HG03280 (cell line): ENCODE measurements around the gene MAST1.
A peak's percentile ranks its signal among the peaks of the same experiment; 100 is the strongest.
"Not testable (repeated sequence)": the region's sequence is repeated elsewhere in the genome, so short reads cannot be mapped to it uniquely, and the experiment has no call there.

Experiments
- ATAC-seq: cut with Tn5 transposase; IDR thresholded peaks from one replicate; pipeline ENCODE4 v1.9.1; 2021; ENCODE audit warnings: mild to moderate bottlenecking, moderate library complexity; ENCODE audit not compliant: unreplicated experiment

MAST1 gene

DNA sequence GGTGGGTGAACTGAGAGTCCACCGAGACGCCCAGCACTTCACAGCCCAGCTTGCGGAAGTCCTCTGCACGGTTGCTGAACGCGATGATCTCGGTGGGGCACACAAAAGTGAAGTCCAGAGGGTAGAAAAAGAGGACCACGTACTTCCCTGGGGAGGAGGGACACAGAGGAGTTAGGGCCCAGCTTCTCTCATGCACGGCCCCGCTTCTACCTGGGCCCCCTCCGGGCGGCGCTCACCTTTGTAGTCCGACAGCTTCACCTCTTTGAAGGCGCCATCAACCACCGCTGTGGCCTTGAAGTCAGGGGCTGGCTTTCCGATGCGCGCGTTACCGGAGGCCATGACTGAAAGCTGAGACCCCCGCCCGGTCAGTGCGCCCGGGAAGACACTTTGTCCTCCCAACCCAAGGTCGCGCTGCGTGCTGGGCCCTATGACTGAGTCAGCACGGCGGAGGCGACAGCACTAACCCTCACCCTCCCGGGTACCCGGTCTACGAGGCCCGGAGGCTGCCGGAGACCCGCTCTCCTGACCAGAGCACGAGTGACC lies 37.3 kb upstream of the MAST1 start:
- ATAC-seq, result no peak

DNA sequence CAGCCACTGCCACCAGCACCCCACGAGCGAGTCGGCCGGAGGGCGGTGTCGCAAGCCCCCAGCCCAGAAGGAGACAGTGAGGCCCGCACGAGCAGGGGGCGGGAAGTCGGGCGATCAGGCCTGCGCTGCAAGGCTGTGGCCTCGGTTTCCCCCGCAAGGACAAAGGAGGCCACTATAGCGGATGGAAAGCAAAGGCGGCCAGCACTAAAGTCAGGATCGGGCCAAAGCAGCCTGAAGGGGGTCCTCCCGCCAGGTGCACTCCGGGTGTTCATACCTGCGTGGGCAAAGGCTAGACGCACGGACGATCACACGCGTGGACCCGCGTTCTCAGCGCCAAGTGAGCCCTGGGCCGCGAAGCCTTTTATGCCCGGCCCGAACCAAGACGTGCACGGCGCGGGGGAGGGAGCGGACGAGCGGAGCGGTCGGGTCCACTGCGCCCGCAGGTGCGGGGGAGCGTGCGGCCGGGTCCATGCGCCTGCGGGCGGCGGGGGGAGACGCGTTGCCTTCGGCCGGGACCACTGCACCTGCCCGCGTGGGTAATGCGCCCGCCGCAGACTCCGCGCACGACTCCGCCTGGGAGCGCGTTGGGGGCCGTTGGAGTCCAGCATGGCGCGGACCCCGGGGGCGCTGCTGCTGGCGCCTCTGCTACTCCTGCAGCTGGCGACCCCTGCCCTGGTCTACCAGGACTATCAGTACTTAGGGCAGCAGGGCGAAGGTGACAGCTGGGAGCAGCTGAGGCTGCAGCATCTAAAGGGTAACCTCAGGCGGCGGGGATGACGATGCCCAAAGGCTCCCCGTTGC lies 36.6 kb upstream of the MAST1 start, which contains the start of the genes PRDX2 and THSD8:
Gene PRDX2, minus strand, starts transcription at position 335 of the 801 bp plus-strand sequence. CDS start 539 bp downstream, outside the sequence.
Gene THSD8, plus strand, starts transcription at position 604 of the 801 bp plus-strand sequence. Its CDS starts 3 bp downstream, at position 607.
- peak; percentile 49 for ATAC-seq

DNA sequence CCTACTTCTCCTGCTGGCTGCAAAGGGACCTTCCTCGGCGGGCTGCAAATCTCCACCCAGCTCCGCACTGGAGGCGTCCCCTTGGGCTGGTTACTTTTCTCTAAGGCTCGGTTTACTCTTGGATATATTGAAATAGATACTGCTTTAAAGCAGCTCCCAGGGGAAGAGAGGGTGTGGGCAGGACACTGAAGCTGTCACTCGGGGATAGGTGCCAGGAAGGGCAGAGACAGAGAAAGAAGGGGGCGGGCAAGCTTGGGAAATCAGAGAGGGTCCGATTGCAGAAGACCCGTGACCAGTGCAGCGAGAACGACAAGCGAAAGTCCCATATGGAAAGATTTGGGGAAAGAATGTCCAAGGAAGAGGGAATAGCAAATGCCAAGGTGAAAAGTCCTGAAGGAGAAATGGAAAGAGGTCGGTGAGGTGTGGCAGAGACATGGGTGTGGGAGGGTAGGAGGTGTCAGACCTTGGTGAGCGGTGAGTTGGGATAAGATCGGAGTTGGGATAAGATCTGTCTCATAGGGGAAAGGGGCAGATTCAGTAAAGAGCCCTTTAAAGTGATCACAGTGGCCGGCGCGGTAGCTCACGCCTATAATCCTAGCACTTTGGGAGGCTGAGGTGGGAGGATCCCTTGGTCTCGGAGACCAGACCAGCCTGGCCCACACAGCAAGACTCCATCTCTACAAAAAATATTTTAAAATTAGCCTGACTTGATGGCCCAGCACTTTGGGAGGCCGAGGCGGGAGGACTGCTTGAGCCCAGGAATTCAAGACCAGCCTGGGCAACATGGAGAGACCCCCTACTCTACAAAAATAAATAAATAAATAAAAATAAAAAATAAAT lies 35.8 kb upstream of the MAST1 start:
- ATAC-seq, result no peak

DNA sequence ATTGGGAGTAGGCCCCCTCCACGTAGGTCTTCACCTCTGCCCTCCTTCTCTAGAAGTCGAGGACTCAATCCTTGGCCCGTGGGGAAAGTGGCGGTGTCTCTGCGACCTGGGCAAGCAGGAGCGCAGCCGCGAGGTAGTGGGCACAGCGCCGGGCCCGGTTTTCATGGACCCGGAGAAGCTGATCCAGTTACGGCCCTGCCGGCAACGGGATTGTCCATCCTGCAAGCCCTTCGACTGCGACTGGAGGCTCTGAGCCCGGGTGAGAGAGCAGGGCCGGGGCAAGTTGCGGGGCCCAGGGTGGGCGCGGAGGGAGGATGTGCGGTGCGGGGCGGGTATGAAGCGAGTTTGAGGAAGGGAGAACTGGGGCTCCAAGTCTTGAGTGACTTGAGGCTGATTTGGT lies 34.3 kb upstream of the MAST1 start:
- no peak for ATAC-seq

DNA sequence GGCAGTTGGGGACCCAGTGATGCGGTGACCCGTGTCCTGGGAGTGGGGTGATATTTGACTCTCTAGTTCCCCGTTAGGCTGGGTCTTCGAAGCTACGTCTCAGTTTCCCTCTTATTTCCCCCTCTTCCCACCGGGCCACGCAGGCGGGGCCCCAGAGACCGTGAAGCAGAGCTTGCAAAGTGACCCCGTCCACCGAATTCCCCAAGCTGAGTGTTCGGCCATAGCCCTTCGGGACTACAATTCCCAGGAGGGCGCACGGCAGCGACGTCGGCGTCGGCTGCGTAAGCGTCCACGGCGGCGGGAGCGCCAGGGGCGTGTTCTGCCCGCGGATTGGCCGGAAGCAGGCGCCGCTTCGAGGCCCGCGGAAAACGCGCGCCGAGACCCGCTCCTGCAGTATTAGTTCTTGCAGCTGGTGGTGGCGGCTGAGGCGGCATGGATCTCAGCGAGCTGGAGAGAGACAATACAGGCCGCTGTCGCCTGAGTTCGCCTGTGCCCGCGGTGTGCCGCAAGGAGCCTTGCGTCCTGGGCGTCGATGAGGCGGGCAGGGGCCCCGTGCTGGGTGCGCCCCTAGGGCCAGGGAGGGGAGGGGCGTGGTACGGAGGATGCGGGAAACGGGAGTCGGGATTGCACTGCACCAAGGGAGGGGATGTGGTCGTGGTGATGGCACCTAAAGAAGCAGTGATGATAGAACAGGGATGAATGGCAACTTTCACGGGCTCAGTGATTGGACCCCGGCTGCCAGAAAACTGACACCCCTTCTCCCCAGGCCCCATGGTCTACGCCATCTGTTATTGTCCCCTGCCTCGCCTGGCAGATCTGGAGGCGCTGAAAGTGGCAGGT lies 31.9 kb upstream of the MAST1 start, which contains the start of gene RNASEH2A:
Gene RNASEH2A, plus strand, starts transcription at position 343 of the 840 bp plus-strand sequence. Its CDS starts 90 bp downstream, at position 433.
- peak; percentile 70 for ATAC-seq

DNA sequence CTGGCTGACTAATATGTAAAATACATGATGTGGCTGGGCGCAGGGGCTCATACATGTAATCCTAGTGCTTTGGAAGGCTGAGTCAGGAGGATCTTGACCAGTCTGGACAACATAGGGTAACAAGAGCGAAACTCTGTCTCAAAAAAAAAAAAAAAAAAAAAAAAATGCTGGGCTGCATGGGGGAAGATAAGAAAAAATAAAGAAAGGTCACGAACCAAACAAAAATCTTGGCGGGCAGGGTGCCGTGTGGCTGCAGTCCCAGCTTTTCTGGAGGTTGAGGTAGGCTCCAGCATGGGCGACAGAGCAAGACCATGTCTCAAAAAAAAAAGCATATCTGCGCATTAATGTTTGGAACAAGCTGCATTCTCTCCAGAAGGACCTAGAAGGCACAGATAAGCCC lies 23.2 kb upstream of the MAST1 start:
- ATAC-seq, result no peak

DNA sequence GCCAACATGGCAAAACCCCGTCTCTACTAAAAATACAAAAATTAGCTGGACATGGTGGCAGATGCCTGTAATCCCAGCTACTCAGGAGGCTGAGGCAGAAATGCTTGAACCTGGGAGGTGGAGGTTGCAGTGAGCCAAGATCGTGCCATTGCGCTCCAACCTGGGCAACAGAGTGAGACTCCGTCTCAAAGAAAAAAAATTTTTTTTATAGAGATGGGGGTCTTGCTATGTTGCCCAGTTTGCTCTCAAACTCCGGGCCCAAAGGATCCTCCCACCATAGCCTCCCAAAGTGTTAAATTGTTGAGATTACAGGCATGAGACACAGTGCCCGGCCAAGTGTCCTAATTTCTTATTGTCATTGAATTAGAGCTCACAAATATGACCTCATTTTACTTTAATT lies 21.1 kb upstream of the MAST1 start:
- not testable (repeated sequence) for ATAC-seq

DNA sequence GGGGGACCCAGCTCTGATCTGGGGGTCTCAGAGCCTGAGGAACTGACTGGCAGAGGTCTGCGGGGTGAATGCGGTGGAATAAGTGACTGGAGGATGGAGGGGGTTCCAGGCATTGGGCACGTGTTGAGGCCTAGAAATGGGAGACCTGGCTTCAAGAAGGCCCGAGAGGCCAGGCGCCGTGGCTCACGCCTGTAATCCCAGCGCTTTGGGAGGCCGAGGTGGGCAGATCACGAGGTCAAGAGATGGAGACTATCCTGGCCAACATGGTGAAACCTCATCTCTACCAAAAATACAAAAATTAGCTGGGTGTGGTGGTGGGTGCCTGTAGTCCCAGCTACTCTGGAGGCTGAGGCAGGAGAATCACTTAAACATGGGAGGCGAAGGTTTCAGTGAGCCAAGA lies 20.5 kb upstream of the MAST1 start:
- not testable (repeated sequence) for ATAC-seq

DNA sequence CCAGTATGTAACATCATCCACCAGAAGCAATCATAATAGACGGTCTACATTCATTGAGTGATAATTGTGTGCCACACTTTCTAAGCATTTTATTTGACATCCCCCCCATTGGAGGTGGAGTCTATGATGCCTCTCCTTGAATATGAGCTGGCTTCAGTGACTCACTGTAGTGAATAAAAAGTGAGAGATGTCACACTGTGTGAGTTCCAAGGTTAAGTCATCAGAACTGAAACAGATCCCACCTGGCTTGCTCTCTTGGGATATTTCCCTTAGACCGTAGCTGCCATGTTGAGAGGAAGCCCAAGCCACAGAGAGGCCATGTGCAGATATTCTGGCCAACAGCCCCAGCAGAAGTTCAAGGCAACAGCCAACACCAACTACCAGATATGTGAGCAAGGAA lies 16.6 kb upstream of the MAST1 start:
- ATAC-seq, result no peak

DNA sequence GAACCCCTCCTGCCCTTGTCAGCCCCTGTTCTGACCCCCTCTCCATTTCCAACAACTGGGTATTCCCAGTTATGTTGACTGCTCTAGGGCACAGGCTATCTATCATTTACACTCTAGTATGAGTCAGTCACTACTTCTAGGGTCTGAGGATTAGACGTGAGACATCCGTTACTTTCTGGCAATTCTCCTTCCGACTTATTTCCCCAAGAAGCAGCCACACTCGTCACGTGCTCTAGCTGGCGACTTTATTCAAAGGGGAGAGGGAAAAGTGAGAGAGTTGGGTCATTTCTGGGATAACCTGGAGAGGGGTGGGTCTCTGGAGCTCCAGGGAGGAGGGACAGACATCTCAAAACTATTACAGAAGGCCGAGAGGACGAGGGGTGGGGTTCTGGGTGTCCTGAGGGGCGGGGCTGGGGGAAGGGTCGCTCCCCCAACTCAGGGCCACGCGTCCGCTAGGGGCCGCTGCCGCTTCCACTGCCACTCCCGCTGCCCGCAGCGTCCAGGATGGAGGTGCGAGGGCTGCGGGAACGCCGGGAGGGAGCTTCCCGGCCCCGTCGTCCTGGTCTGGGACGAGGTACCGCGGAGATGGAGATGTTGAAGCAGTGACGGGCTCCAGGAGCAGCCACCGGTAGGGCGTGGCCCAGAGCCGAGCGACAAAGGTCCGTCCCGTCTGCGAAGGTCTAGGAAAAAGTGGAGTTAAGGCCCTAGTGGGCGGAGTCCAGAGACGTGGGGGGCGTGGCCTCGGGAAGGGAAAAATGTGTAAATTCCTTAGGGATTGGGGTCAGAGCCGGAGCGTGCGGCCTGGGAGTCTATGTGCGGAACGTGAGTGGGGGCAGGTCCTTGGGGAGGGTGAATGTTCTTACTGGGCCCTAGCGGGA lies 12.8 kb upstream of the MAST1 start:
- ATAC-seq, result no peak

DNA sequence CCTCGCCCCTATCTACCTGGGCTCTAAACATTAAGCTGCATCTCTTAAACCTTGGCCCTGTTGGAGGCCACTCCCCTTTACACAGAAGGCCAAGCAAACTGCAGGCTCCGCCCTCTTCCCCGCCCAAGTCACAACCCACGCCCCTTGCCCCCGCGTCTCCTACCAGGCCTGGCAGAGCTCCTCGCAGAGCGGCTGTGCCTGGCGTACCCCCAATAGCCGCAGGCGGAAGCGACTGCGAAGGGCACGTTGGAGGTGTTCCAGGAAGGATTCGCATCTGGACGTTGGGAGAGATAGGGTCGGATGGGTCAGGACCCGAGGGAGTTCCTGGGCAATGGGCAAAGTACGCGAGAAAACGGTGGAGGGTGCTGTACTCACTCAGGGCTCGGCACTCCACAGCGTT lies 9.8 kb upstream of the MAST1 start:
- no peak for ATAC-seq

DNA sequence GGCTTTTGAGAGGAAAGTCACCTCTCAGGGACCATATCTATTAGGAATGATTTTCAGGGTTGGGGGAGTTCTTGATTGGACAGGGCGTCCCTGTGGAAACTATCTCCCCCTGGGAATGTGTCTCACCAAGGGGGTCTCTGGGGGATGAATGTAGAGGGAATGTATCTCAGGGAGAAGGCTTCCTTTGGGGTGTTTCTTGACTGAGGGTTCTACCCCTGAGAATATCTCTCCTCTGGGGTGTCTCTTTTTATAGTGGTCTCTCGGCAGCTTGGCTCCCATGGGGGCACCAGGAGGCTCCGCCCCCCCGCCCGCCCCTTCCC lies 4.9 kb upstream of the MAST1 start:
- no peak for ATAC-seq

DNA sequence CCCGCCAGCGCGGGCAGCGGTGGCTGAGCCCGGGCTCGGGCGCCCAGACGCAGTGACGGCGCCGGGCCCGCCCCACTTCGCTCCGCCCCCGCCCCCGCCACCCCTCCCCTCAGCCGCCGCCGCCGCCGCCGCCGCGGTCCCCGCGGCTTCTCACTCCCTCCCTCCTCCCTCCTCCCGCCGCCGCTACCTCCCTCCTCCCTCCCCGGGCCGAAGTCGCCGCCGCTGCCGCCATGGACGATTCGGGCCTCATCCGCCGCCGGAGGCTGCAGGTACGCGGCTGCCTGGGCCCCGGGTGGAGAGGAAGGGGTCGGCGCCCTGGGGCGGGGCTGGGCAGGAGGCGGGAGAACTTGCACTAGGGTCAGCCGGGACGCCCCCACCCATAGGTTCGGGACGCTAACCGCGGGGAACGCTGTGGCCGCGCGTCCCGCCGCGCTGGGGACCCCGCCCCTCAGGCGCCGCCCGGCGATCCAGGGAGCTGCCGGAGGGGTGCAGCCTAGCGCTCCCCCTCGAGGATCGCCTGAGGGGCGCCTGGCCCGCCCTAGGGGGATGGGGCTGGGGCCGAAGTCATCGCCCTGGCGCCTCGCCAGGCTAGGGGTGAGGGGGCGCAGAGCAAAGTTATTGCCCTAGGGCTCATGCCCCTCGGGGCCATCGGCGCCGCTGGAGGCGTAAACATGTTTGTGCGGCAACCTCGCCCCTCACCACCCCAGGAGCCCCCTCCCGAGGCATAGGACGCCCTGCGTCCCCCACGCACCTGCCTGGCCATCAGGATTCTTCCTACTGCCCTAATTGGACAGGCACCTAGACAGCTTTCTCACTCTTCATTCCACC lies 4.4 kb upstream of the MAST1 start:
- no peak for ATAC-seq

DNA sequence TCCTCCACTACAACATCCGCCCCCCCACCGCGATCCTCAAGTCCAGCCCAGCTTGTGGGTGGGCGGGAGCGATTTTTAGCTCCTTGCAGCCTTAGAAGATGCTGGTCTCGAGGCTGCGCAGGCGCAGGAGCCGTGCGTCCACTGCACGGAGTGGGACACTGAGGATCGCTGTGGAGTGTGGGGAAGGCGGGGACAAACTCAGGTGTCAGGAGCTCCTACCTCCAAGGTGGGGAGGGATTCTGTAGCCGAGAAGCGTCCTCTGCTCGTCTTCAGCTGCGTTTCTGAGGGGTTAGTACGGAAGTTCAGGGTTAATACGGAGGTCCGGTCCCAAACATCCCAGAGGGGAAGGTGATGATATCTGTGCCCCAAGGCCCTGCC lies 3.8 kb upstream of the MAST1 start, which contains the start of gene RTBDN:
Gene RTBDN, minus strand, starts transcription at position 14 of the 378 bp plus-strand sequence. CDS start 4,600 bp downstream, outside the sequence.
- ATAC-seq, result no peak

DNA sequence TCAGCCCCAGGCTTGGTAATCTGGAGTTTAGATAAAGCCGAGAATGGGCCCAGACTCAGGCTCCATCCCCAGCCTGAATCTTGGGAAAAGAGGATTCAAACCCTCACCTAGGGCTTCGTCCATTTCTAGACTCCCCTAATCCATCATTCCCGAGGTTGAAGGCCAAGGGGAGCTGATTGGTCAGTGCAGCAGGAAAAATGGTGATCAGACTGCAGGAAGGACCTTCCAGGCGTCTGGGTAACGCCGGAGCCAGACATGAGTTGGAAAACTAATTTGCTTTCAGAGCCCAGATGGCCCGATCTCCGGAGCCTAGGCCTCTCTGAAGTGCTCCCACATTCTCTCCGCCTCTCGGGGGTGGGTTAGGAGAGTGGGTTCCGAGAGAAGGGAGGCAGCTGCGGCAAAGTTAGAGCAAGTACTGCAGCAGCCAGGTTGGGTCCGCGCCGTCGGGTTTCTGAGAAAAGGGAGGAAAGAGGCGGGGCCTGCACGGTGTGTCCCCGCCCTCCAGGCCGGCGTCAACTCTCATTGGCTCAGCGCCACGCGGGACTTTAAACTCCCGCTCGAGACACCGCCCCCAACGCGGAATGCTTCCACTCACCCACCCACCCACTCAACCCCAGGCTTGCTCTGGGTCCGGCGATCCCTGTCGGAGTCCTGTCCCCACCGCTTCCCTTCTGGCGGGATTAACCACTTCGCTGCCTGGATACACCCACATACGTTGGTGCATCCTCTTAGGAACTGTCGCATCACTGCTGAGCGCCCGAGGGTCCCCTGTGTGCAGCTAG lies 3.1 kb upstream of the MAST1 start:
- ATAC-seq, result no peak

DNA sequence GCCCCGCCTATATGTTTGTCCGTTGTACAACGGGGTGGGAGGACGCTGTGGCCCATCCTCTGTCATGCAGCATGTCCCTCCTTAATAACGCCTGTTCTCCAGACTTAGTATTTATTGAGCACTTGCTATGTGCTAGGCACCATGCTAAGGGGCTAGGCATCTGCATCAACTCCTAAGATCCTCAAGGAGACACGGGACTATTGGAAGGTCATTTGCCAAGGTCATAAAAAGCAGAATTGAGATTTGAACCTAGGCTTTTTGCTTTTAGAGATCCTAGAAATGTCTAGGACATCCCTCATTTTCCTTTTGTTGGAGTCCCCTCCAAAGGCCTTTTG lies 1.8 kb upstream of the MAST1 start:
- ATAC-seq, result no peak

DNA sequence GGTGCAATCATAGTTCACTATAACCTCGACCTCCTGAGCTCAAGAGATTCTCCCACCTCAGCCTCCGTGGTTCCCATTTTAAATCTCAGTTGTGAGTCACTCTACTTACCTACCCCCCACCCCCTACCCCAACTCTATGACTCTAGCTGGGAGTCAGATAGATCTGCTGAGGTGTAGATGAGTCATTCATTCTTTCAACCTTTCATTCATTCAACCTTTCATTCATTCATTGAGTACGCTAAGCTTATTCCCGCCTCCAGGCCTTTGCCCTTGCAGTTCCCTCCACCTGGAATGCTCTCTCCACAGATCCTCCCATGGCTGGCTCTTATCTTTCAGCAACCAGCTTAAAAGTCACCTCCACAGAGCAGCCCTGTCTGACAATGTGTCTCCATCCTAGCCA lies 1.1 kb upstream of the MAST1 start:
- ATAC-seq, result no peak
